ENCODE results near the gene TPCN2.
"Not testable (repeated sequence)": the region's sequence is repeated elsewhere in the genome, so short reads cannot be mapped to it uniquely, and the experiment has no call there.

TPCN2 gene

DNA sequence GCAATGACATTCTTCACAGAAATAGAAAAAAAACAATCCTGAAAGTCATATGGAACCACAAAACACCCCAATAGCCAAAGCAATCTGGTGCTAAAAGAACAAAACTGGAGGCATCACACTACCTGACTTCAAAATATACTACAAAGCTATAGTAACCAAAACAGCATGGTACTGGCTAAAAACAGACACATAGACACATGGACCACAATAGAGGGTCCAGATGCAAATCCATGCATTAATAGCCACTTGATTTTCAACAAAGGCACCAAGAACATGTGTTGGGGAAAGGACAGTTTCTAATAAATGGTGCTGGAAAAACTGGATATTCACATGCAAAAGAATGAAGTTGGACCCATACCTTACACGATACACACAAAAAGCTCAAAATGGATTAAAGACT, 79.2 kb downstream of the TPCN2 start:
- Histone ChIP-seq H3K4me1 (ENCODE audit: control insufficient read depth in 2 of 2, insufficient read depth in 2 of 2, low read length in 2 of 2) (peaks cover 9 to 13% of the 10 kb centered on the region in 2 donors), H3K27me3 (ENCODE audit: control insufficient read depth in 2 of 2, insufficient read depth in 2 of 2, low read length in 2 of 2) (no peaks in the 10 kb centered on the region), H3K4me3 (ENCODE audit: low read length in 2 of 2) (no peak overlapping the region)

DNA sequence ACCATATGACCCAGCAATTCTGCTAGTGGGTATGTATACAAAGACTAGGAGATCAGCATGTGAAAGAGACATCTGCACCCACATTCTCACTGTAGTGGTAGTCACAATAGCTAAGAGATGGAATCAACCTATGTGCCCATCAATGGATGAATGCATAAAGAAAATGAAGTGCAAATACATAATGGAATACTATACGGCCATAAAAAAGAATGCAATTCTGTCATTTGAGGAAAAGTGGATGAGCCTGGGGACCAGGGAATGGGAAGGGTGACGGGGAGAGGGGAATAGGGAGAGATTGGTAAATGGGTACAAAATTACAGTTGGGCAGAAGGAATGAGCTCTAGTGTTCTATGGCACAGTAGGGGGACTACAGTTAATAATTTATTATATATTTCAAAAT, 80.3 kb downstream of the TPCN2 start:
- no peak overlapping the region for H3K27ac ChIP-seq (ENCODE audit: low read depth in 2 of 2, low read length in 2 of 2)
- no peak overlapping the region for H3K9ac ChIP-seq (ENCODE audit: low read depth in 1 of 2, low read length in 2 of 2)
- no peaks in the 10 kb centered on the region for H3K27me3 ChIP-seq (ENCODE audit: control insufficient read depth in 2 of 2, insufficient read depth in 2 of 2, low read length in 2 of 2)
- peaks cover 0 to 5% of the 10 kb centered on the region in 2 donors for H3K4me1 ChIP-seq (ENCODE audit: control insufficient read depth in 2 of 2, insufficient read depth in 2 of 2, low read length in 2 of 2)
- H3K4me3 ChIP-seq (ENCODE audit: low read length in 2 of 2), result no peak overlapping the region
- H3K36me3 ChIP-seq (ENCODE audit: control insufficient read depth in 2 of 2, insufficient read depth in 2 of 2, low read length in 2 of 2), result no peaks in the 10 kb centered on the region
- peaks cover 0 to 3% of the 10 kb centered on the region in 2 donors for H3K9me3 ChIP-seq (ENCODE audit: control insufficient read depth in 2 of 2, low read length in 2 of 2)

More for the DNA sequence above, 79.2 kb downstream of the TPCN2 start:
- no peak overlapping the region for H3K9ac ChIP-seq (ENCODE audit: low read depth in 1 of 2, low read length in 2 of 2)
- no peak overlapping the region for H3K27ac ChIP-seq (ENCODE audit: low read depth in 2 of 2, low read length in 2 of 2)
- peaks cover 0 to under 1% of the 10 kb centered on the region in 2 donors for H3K9me3 ChIP-seq (ENCODE audit: control insufficient read depth in 2 of 2, low read length in 2 of 2)
- H3K36me3 ChIP-seq (ENCODE audit: control insufficient read depth in 2 of 2, insufficient read depth in 2 of 2, low read length in 2 of 2), result no peaks in the 10 kb centered on the region

DNA sequence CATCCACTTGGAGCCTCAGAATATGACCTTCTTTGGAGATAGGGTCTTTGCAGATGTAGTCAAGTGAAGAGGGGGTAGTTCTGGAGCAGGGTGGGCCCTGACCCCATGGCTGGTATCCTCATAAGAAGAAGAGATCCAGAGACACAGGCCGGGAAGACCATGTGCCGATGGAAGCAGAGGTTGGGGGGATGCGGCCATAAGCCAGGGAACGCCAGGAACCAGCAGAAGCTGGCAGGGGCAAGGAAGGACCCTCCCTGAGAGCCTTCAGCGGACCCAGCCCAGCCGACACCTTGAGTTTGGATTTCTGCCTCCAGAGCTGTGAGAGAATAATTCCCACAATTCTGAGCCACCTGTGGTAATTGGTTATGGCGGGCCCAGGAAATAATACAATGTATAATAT, 80.9 kb downstream of the TPCN2 start:
- Histone ChIP-seq H3K36me3 (ENCODE audit: control insufficient read depth in 2 of 2, insufficient read depth in 2 of 2, low read length in 2 of 2) (no peaks in the 10 kb centered on the region), H3K27me3 (ENCODE audit: control insufficient read depth in 2 of 2, insufficient read depth in 2 of 2, low read length in 2 of 2) (no peaks in the 10 kb centered on the region), H3K9me3 (ENCODE audit: control insufficient read depth in 2 of 2, low read length in 2 of 2) (peaks cover 0 to 3% of the 10 kb centered on the region in 2 donors), H3K27ac (ENCODE audit: low read depth in 2 of 2, low read length in 2 of 2) (no peak overlapping the region), H3K4me3 (ENCODE audit: low read length in 2 of 2) (no peak overlapping the region), H3K4me1 (ENCODE audit: control insufficient read depth in 2 of 2, insufficient read depth in 2 of 2, low read length in 2 of 2) (peaks cover 0 to 5% of the 10 kb centered on the region in 2 donors), H3K9ac (ENCODE audit: low read depth in 1 of 2, low read length in 2 of 2) (no peak overlapping the region)

DNA sequence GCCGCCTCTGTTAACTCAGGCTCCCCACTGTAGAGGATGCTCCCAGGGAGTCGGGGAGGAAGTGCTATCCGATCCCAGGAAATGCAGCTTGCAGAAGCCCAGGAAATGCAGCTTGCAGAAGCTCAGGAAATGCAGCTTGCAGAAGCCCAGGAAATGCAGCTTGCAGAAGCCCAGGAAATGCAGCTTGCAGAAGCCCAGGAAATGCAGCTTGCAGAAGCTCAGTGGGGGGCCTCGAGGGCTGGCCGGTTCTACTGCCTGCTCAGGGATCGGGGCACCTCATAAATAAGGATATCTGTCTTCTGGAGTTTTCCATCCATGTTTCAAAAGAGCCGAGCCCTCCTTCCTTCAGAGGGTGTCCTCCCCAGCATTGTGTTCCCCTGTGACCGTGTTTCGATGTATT, 81.9 kb downstream of the TPCN2 start:
- peaks cover 0 to 5% of the 10 kb centered on the region in 2 donors for H3K4me1 ChIP-seq (ENCODE audit: control insufficient read depth in 2 of 2, insufficient read depth in 2 of 2, low read length in 2 of 2)
- H3K4me3 ChIP-seq (ENCODE audit: low read length in 2 of 2), result no peak overlapping the region
- no peaks in the 10 kb centered on the region for H3K27me3 ChIP-seq (ENCODE audit: control insufficient read depth in 2 of 2, insufficient read depth in 2 of 2, low read length in 2 of 2)
- H3K9ac ChIP-seq (ENCODE audit: low read depth in 1 of 2, low read length in 2 of 2), result no peak overlapping the region
- no peak overlapping the region for H3K27ac ChIP-seq (ENCODE audit: low read depth in 2 of 2, low read length in 2 of 2)
- no peaks in the 10 kb centered on the region for H3K36me3 ChIP-seq (ENCODE audit: control insufficient read depth in 2 of 2, insufficient read depth in 2 of 2, low read length in 2 of 2)
- H3K9me3 ChIP-seq (ENCODE audit: control insufficient read depth in 2 of 2, low read length in 2 of 2), result peaks cover 0 to 3% of the 10 kb centered on the region in 2 donors

DNA sequence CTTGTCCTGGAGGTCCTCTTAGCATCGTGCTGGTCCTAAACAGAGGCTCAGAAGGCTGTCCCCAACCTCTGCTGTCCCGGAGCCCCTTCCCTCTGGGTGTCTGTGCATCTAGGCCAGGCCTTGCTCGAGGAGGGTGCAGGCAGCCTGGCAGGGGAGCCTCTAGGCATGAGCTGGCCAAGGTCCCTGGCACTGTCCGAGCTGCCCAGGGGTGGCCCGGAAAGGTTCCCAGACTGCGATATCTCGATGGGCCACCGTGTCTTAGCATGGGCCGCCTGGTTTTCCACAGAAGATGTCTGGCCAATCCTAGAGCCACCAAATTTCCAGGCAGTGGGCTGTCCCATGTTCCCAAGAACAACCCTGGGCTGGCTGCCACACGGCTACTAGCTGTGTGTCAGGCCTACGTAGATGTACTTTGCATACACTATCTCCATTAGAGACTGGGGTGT, 82.4 kb downstream of the TPCN2 start:
- Histone ChIP-seq H3K36me3 (ENCODE audit: control insufficient read depth in 2 of 2, insufficient read depth in 2 of 2, low read length in 2 of 2) (no peaks in the 10 kb centered on the region), H3K4me1 (ENCODE audit: control insufficient read depth in 2 of 2, insufficient read depth in 2 of 2, low read length in 2 of 2) (peaks cover 0 to 5% of the 10 kb centered on the region in 2 donors), H3K27me3 (ENCODE audit: control insufficient read depth in 2 of 2, insufficient read depth in 2 of 2, low read length in 2 of 2) (no peaks in the 10 kb centered on the region), H3K27ac (ENCODE audit: low read depth in 2 of 2, low read length in 2 of 2) (no peak overlapping the region), H3K9me3 (ENCODE audit: control insufficient read depth in 2 of 2, low read length in 2 of 2) (peaks cover 0 to 3% of the 10 kb centered on the region in 2 donors), H3K4me3 (ENCODE audit: low read length in 2 of 2) (no peak overlapping the region), H3K9ac (ENCODE audit: low read depth in 1 of 2, low read length in 2 of 2) (no peak overlapping the region)

DNA sequence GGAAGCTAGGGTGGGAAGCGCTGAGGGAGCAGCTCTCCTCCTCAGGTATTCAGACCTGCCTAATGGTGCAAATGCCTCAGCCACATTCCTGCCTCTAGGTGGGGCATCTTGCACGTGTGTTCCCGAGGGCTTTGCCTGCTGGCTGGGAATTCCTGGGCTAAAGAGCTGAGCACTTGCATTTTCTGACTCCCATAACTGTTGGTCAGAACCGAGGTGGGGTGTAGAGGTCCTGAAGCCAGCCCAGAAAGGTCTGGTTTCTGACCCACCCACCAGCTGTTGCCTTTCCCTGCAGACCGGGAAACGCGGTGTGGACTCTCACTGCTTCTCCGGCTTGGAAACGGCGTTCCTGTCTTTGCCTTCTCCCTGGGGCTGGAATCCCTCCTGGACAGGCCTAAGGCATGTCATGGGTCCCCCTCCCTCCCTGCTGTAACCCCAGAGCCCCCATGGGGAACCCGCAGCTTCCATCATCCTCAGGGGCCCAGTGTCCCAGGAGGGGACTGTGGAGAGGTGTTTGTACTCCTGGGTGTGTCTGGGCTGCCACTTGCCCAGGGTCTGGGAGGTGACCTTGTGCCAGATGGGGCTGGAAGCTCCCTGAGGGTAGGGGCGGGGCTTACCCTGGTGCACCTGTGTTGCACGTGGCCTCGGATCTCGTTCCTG, 83.0 kb downstream of the TPCN2 start:
- H3K27me3 ChIP-seq (ENCODE audit: control insufficient read depth in 2 of 2, insufficient read depth in 2 of 2, low read length in 2 of 2), result no peaks in the 10 kb centered on the region
- peaks cover 0 to 3% of the 10 kb centered on the region in 2 donors for H3K9me3 ChIP-seq (ENCODE audit: control insufficient read depth in 2 of 2, low read length in 2 of 2)
- H3K4me1 ChIP-seq (ENCODE audit: control insufficient read depth in 2 of 2, insufficient read depth in 2 of 2, low read length in 2 of 2), result peaks cover 0 to 5% of the 10 kb centered on the region in 2 donors
- no peak overlapping the region for H3K4me3 ChIP-seq (ENCODE audit: low read length in 2 of 2)
- H3K9ac ChIP-seq (ENCODE audit: low read depth in 1 of 2, low read length in 2 of 2), result no peak overlapping the region
- no peaks in the 10 kb centered on the region for H3K36me3 ChIP-seq (ENCODE audit: control insufficient read depth in 2 of 2, insufficient read depth in 2 of 2, low read length in 2 of 2)
- no peak overlapping the region for H3K27ac ChIP-seq (ENCODE audit: low read depth in 2 of 2, low read length in 2 of 2)

DNA sequence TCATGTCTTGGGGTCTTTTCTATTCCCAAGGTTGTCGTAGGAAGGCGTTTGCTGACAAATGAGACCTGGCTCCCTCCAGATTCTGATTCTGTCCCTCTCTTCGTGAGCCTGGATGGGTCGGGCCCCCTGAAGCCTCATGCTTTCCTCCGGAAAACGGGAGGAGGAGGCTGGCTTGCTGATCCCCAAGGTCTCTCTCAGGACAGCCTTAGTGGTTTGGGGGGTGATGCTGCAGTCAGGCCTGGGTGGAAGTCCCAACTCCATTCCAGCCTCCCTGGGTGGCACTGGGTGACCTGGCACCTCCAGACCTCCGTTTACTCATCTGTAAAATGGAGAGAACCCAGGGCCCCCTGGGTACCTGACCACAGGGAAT, 83.6 kb downstream of the TPCN2 start:
- H3K4me3 ChIP-seq (ENCODE audit: low read length in 2 of 2), result no peak overlapping the region
- no peak overlapping the region for H3K27ac ChIP-seq (ENCODE audit: low read depth in 2 of 2, low read length in 2 of 2)
- H3K27me3 ChIP-seq (ENCODE audit: control insufficient read depth in 2 of 2, insufficient read depth in 2 of 2, low read length in 2 of 2), result no peaks in the 10 kb centered on the region
- H3K9ac ChIP-seq (ENCODE audit: low read depth in 1 of 2, low read length in 2 of 2), result no peak overlapping the region
- H3K9me3 ChIP-seq (ENCODE audit: control insufficient read depth in 2 of 2, low read length in 2 of 2), result peaks cover 0 to 3% of the 10 kb centered on the region in 2 donors
- peaks cover 0 to 5% of the 10 kb centered on the region in 2 donors for H3K4me1 ChIP-seq (ENCODE audit: control insufficient read depth in 2 of 2, insufficient read depth in 2 of 2, low read length in 2 of 2)
- no peaks in the 10 kb centered on the region for H3K36me3 ChIP-seq (ENCODE audit: control insufficient read depth in 2 of 2, insufficient read depth in 2 of 2, low read length in 2 of 2)

DNA sequence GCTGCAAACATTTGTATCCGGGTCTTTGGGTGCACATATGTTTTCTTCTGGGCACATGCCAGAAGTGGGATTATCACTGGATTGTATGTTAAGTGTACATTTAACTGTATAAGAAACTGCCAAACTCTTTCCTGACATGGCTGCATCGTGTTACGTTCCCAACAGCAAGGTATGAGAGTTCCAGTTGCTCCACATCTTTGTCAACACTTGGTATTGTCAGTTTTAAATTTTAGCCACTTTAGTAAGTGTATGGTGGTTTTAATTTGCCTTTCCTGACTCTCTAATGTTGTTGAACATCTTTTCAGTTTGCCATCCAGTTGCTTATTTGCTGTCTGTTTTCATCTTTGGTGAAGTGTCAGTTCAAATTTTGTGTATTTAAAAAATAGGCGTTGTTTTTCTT, 84.5 kb downstream of the TPCN2 start:
- H3K27me3 ChIP-seq (ENCODE audit: control insufficient read depth in 2 of 2, insufficient read depth in 2 of 2, low read length in 2 of 2), result no peaks in the 10 kb centered on the region
- no peak overlapping the region for H3K4me3 ChIP-seq (ENCODE audit: low read length in 2 of 2)
- H3K4me1 ChIP-seq (ENCODE audit: control insufficient read depth in 2 of 2, insufficient read depth in 2 of 2, low read length in 2 of 2), result peaks cover 0 to 5% of the 10 kb centered on the region in 2 donors
- H3K9ac ChIP-seq (ENCODE audit: low read depth in 1 of 2, low read length in 2 of 2), result no peak overlapping the region
- peaks cover 0 to 3% of the 10 kb centered on the region in 2 donors for H3K9me3 ChIP-seq (ENCODE audit: control insufficient read depth in 2 of 2, low read length in 2 of 2)
- H3K36me3 ChIP-seq (ENCODE audit: control insufficient read depth in 2 of 2, insufficient read depth in 2 of 2, low read length in 2 of 2), result no peaks in the 10 kb centered on the region
- H3K27ac ChIP-seq (ENCODE audit: low read depth in 2 of 2, low read length in 2 of 2), result no peak overlapping the region

DNA sequence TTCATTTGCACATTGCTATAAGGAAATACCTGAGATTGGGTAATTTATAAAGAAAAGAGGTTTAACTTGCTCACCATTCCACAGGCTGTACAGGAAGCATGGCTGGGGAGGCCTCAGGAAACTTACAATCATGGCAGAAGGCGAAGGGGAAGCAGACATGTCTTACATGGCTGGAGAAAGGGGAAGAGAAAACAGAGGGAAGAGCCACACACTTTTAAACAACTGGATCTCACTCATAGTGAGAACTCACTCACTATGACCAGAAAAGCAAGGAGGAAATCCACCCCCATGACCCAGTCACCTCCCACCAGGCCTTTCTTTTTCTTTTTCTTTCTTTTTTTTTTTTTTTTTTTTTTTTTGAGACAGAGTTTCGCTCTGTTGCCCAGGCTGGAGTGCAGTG, 85.5 kb downstream of the TPCN2 start:
- H3K27me3 ChIP-seq (ENCODE audit: control insufficient read depth in 2 of 2, insufficient read depth in 2 of 2, low read length in 2 of 2); H3K9me3 ChIP-seq (ENCODE audit: control insufficient read depth in 2 of 2, low read length in 2 of 2); H3K36me3 ChIP-seq (ENCODE audit: control insufficient read depth in 2 of 2, insufficient read depth in 2 of 2, low read length in 2 of 2); H3K4me3 ChIP-seq (ENCODE audit: low read length in 2 of 2); H3K4me1 ChIP-seq (ENCODE audit: control insufficient read depth in 2 of 2, insufficient read depth in 2 of 2, low read length in 2 of 2); H3K27ac ChIP-seq (ENCODE audit: low read depth in 2 of 2, low read length in 2 of 2); H3K9ac ChIP-seq (ENCODE audit: low read depth in 1 of 2, low read length in 2 of 2): not testable (repeated sequence)

DNA sequence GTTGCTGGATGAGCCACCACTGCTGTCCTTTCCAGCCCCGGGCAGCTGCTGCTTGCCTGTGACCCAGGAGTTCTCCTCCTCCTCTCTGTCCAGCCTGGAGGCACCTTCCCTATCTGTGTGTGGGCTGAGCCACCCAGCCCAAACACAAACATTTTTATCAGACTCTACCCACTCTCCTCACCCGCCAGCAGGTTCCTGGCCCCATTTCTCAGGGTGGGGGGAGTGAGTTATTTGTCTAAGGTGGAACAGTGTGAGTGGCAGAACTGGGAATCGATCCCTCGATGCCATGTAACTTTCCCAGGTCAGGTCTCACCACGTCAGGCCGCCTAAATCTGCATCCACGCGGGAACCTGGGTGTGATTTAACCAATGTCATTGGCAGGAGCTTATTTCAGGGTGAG, 86.2 kb downstream of the TPCN2 start:
- no peak overlapping the region for H3K9ac ChIP-seq (ENCODE audit: low read depth in 1 of 2, low read length in 2 of 2)
- H3K27me3 ChIP-seq (ENCODE audit: control insufficient read depth in 2 of 2, insufficient read depth in 2 of 2, low read length in 2 of 2), result no peaks in the 10 kb centered on the region
- no peak overlapping the region for H3K4me3 ChIP-seq (ENCODE audit: low read length in 2 of 2)
- H3K27ac ChIP-seq (ENCODE audit: low read depth in 2 of 2, low read length in 2 of 2), result no peak overlapping the region
- H3K4me1 ChIP-seq (ENCODE audit: control insufficient read depth in 2 of 2, insufficient read depth in 2 of 2, low read length in 2 of 2), result peaks cover 0 to 5% of the 10 kb centered on the region in 2 donors
- H3K9me3 ChIP-seq (ENCODE audit: control insufficient read depth in 2 of 2, low read length in 2 of 2), result peaks cover 0 to 3% of the 10 kb centered on the region in 2 donors
- H3K36me3 ChIP-seq (ENCODE audit: control insufficient read depth in 2 of 2, insufficient read depth in 2 of 2, low read length in 2 of 2), result no peaks in the 10 kb centered on the region

All from mucosa of rectum (tissue), 2 donors.